ENCODE measurements around the gene ZMIZ2.
"Not testable (repeated sequence)": the region's sequence is repeated elsewhere in the genome, so short reads cannot be mapped to it uniquely, and the experiment has no call there.

The ZMIZ2 gene

GRCh38 chr7:44803828-44804519, 55.3 kb downstream of the ZMIZ2 start:
- not testable (repeated sequence) for FAIRE-seq

DNA sequence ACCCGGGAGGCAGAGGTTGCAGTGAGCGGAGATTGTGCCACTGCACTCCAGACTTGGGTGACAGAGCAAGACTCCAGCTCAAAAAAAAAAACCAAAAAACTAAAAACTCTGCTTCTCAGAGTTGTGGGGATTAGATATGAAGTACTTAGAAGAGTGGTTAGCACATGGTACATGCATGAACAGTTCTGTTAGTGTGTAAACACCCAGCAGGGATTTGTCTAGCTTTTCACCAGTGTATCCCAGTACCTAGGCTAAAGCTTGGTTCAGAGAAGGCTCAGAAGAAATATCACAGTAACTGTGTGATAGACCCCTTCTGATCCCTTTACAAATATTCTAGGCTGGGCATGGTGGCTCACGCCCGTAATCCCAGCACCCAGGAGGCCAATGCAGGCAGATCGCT, 57.3 kb downstream of the ZMIZ2 start:
- no peak for FAIRE-seq

GRCh38 chr7:44808914-44809393, 60.3 kb downstream of the ZMIZ2 start:
- FAIRE-seq, result no peak

DNA sequence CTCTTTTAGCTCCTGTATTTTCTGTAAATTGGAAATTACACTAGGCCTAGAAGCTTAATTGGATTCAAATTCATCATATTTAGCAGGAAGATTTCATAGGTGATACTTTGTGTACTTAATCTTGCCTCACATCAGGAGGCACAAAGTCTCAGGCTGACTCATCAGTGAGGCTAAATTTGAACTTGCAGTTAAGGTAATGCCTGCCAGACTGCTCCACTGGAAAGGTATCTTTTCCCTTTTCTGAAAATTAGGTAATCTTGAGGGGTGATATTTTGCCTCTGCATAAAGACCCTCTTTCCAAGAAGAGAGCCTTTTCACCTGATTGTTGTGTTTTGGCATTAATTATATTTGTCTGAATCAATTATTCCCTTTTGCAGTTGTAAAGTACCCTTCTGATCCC, 62.4 kb downstream of the ZMIZ2 start:
- no peak for FAIRE-seq

- no peak for FAIRE-seq
Measured at GRCh38 chr7:44811571-44811970, 62.9 kb downstream of the ZMIZ2 start.

GRCh38 chr7:44814919-44815318, 66.3 kb downstream of the ZMIZ2 start:
- no peak for FAIRE-seq

GRCh38 chr7:44819292-44819691, 70.6 kb downstream of the ZMIZ2 start:
- FAIRE-seq, result no peak

Measured in TTC549 (cell line).